Measurements from ENCODE around the gene VWA2.

The VWA2 gene

DNA sequence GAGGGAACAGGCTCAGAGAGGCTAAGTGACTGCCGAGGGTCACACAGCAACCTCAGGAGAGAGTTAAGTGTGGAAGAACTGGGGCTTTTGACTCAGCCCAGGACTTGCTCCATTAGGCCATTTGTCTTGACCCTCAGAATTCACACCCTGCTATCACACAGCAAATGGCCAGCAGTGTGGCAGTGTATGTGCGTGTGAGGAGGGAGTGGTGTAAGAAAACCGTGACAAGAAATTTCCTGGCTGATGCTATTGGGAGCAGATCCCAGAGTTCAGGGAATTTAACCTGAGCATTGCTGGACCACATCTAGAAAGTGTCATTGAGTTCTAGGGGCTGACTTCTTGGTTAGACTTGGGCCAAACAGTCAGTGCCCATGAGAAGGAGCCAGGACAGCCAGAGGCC lies 18.4 kb downstream of the VWA2 start:
- TF ChIP-seq EP300 (IDR thresholded peaks at IDR 0.05; ENCODE audit: borderline replicate concordance) (no peak), NFIC (IDR thresholded peaks at IDR 0.05) (no peak), CREB1 (IDR thresholded peaks at IDR 0.05; ENCODE audit: low read depth) (no peak), CEBPB (IDR thresholded peaks at IDR 0.05) (no peak)
- TF ChIP-seq, protein P1, sequence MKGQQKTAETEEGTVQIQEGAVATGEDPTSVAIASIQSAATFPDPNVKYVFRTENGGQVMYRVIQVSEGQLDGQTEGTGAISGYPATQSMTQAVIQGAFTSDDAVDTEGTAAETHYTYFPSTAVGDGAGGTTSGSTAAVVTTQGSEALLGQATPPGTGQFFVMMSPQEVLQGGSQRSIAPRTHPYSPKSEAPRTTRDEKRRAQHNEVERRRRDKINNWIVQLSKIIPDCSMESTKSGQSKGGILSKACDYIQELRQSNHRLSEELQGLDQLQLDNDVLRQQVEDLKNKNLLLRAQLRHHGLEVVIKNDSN (IDR thresholded peaks at IDR 0.05): no peak

DNA sequence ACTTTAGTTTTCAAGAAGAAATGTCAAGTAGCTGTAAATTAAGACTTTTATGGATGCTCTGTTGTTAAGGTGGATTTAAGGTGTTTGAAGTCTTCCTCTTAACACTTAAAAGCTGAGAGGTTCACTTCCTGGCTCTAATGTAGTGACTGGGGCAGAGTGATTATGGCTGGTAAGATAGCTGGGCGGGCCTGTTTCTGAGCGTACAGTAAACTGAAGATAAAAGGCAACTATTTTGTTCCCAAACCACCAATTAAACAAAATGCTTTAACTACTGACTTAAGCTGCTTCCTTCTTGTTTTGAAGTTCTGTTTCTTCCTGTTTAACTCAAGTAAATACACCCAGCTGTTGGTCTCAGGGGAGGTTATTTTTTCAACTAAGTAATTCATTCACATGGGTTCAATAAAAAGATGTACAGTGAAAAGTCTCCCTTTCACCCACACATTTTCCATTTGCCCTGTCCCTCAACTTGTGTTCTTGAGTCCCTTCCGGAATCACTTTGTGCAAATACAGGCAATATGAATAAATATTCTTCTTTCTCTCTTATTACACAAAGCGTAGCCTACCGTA lies 19.3 kb downstream of the VWA2 start:
- TF ChIP-seq, protein P1 (IDR thresholded peaks at IDR 0.05): no peak
- TF ChIP-seq NFIC (IDR thresholded peaks at IDR 0.05) (no peak), EGR1 (IDR thresholded peaks at IDR 0.05) (no peak), CREB1 (IDR thresholded peaks at IDR 0.05; ENCODE audit: low read depth) (no peak), TAF1 (IDR thresholded peaks at IDR 0.05; ENCODE audit: low read depth) (no peak), RAD21 (IDR thresholded peaks at IDR 0.05; ENCODE audit: low read depth) (no peak), CEBPB (IDR thresholded peaks at IDR 0.05) (no peak), TCF12 (IDR thresholded peaks at IDR 0.05; ENCODE audit: low read depth) (no peak), YY1 (IDR thresholded peaks at IDR 0.05; ENCODE audit: low read depth) (no peak), FOXM1 (IDR thresholded peaks at IDR 0.05; ENCODE audit: borderline replicate concordance, low read depth) (no peak), EP300 (IDR thresholded peaks at IDR 0.05; ENCODE audit: borderline replicate concordance) (no peak)
- TF ChIP-seq, protein P2, sequence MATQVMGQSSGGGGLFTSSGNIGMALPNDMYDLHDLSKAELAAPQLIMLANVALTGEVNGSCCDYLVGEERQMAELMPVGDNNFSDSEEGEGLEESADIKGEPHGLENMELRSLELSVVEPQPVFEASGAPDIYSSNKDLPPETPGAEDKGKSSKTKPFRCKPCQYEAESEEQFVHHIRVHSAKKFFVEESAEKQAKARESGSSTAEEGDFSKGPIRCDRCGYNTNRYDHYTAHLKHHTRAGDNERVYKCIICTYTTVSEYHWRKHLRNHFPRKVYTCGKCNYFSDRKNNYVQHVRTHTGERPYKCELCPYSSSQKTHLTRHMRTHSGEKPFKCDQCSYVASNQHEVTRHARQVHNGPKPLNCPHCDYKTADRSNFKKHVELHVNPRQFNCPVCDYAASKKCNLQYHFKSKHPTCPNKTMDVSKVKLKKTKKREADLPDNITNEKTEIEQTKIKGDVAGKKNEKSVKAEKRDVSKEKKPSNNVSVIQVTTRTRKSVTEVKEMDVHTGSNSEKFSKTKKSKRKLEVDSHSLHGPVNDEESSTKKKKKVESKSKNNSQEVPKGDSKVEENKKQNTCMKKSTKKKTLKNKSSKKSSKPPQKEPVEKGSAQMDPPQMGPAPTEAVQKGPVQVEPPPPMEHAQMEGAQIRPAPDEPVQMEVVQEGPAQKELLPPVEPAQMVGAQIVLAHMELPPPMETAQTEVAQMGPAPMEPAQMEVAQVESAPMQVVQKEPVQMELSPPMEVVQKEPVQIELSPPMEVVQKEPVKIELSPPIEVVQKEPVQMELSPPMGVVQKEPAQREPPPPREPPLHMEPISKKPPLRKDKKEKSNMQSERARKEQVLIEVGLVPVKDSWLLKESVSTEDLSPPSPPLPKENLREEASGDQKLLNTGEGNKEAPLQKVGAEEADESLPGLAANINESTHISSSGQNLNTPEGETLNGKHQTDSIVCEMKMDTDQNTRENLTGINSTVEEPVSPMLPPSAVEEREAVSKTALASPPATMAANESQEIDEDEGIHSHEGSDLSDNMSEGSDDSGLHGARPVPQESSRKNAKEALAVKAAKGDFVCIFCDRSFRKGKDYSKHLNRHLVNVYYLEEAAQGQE (IDR thresholded peaks at IDR 0.05; ENCODE audit: low read depth): no peak

DNA sequence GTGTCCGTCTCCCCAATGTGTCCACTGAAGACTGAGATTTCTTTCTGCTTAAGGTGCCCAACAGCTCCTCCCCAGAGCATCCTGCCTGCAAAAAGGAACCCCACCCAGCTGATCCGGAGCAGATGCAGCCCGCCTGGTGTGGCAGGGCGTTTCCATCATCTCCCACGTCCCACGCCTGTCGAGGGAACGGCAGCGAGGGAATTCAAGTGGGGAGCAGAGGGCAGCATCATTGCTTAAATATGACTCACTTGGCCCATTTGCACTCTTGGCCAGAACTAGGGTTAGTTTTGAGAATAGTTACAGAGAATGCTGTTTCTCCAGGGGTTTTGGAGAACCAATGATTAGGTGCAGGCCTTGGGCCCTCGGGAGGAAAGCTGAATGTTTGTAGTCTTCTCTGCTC lies 20.8 kb downstream of the VWA2 start:
- TF ChIP-seq TEAD4 (IDR thresholded peaks at IDR 0.05) (no peak), EGR1 (IDR thresholded peaks at IDR 0.05) (no peak), FOXM1 (IDR thresholded peaks at IDR 0.05; ENCODE audit: borderline replicate concordance, low read depth) (no peak), NFIC (IDR thresholded peaks at IDR 0.05) (no peak), YY1 (IDR thresholded peaks at IDR 0.05; ENCODE audit: low read depth) (no peak), ZBTB7A (IDR thresholded peaks at IDR 0.05; ENCODE audit: low read depth) (no peak), CEBPB (IDR thresholded peaks at IDR 0.05) (no peak), CREB1 (IDR thresholded peaks at IDR 0.05; ENCODE audit: low read depth) (no peak), TCF12 (IDR thresholded peaks at IDR 0.05; ENCODE audit: low read depth) (no peak), TAF1 (IDR thresholded peaks at IDR 0.05; ENCODE audit: low read depth) (no peak), EP300 (IDR thresholded peaks at IDR 0.05; ENCODE audit: borderline replicate concordance) (no peak)
- TF ChIP-seq, protein P3, sequence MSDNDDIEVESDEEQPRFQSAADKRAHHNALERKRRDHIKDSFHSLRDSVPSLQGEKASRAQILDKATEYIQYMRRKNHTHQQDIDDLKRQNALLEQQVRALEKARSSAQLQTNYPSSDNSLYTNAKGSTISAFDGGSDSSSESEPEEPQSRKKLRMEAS (IDR thresholded peaks at IDR 0.05): no peak
- TF ChIP-seq, protein P1 (IDR thresholded peaks at IDR 0.05): no peak

DNA sequence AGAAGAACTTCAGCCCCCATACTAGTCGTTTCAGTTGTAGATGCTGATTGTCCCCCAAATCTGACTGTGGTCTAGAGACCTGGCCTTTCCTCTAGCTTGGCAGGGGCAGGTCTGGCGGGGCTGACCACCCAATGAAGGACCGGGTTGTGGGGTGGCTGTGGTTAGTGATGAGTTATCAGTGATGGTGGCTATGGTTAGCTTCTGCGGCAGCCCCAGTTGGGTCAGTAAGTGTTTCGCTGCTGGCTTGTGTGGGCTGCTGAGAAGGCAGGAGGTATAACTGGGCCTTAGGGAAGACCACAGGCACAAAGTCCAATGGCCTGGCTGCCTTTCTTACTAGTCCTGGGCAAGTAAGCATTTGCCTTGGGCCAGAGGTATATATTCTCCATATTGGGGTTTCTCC lies 21.3 kb downstream of the VWA2 start:
- TF ChIP-seq, protein P2 (IDR thresholded peaks at IDR 0.05; ENCODE audit: low read depth): no peak

DNA sequence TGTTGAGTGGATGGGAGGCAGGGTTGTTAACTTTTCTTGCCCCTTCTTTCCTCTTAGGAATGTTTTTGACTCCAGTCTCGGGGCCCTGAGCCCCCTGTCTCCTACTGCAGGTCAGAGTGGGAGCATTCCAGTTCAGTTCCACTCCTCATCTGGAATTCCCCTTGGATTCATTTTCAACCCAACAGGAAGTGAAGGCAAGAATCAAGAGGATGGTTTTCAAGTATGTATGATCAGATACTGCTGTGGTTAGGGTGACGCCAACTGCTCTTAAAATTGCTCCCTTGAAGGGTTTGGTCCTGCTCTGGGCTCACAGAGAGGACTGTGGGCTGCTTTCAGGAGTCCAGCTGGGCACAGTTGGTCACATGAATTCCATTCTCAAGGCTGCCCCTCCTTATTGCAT lies 22.0 kb downstream of the VWA2 start:
- no peak for TF ChIP-seq YY1 (IDR thresholded peaks at IDR 0.05; ENCODE audit: low read depth)
- TF ChIP-seq, protein P1 (IDR thresholded peaks at IDR 0.05): no peak

DNA sequence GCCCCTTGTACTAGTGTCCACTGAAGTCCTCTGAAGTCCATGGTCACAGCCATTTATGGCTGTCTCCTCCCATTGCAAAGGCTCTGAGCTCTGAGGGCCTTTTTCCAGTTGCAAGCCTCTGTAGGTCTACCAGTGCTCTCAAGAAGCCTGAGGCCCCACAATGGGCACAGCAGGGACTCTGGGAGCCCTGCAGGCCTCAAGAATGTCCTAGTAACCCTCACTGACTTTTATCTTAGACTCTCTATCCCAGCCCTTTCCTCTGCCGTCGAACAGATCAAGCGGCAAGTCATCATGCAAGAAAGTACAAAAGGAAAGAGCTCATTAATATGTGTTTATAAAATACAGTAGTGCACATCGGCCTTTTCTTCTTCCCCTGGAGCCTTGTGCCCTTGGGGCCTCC lies 23.4 kb downstream of the VWA2 start:
- TF ChIP-seq NFIC (IDR thresholded peaks at IDR 0.05) (no peak), EP300 (IDR thresholded peaks at IDR 0.05; ENCODE audit: borderline replicate concordance) (no peak), TCF12 (IDR thresholded peaks at IDR 0.05; ENCODE audit: low read depth) (no peak), ZBTB7A (IDR thresholded peaks at IDR 0.05; ENCODE audit: low read depth) (no peak), RAD21 (IDR thresholded peaks at IDR 0.05; ENCODE audit: low read depth) (no peak), CREB1 (IDR thresholded peaks at IDR 0.05; ENCODE audit: low read depth) (no peak)
- TF ChIP-seq, protein P2 (IDR thresholded peaks at IDR 0.05; ENCODE audit: low read depth): no peak
- TF ChIP-seq, protein P3 (IDR thresholded peaks at IDR 0.05): no peak

Data from Ishikawa (cell line).